Upper lobe of right lung (tissue), 1 donor: ENCODE results near the gene CCNB2. TPM values are rescaled to one million over a fixed set of nuclear protein-coding genes. Genes with fewer than 3 reads are reported as not detected.

Experiments
- ATAC-seq: fragments of 200-7000 bp; cut with Tn5 transposase; one replicate; pipeline ENCODE4 v1.9.1; 2020; ENCODE audit warnings: mild to moderate bottlenecking, moderate library complexity
- DNase-seq: peaks from one replicate; pipeline ENCODE4 v3.0.0-alpha.2; 2020
- H3K27ac ChIP-seq: fragments of 200-600 bp; one replicate; pipeline ENCODE4 v1.8.0; 2022
- H3K27me3 ChIP-seq: fragments of 200-600 bp; one replicate; pipeline ENCODE4 v1.8.0; 2022; ENCODE audit warnings: mild to moderate bottlenecking
- H3K36me3 ChIP-seq: fragments of 200-600 bp; one replicate; pipeline ENCODE4 v1.8.0; 2022
- H3K4me1 ChIP-seq: fragments of 200-600 bp; one replicate; pipeline ENCODE4 v1.8.0; 2022
- H3K4me3 ChIP-seq: fragments of 200-600 bp; one replicate; pipeline ENCODE4 v1.8.0; 2022; ENCODE audit warnings: mild to moderate bottlenecking
- H3K9me3 ChIP-seq: fragments of 200-600 bp; one replicate; pipeline ENCODE4 v1.8.0; 2022
- intact Hi-C: fragments of 100-400 bp; cut with DNase I; formaldehyde crosslinking; loops from one replicate; pipeline ENCODE4 v1.11.0; 2022
- microRNA-seq: library from miRNA; unstranded; fragments of <30 nt; microRNA quantifications from one replicate; pipeline ENCODE4 v1.2.0, GENCODE V29; 2020; ENCODE audit warnings: borderline microRNAs expressed
- total RNA-seq: library from RNA; stranded (reverse); fragmentation: NEBNext Ultra II Directional; extraction: Animal tissue kit (Norgen Biotek cat#: 25700); gene quantifications from one replicate; pipeline ENCODE4 v1.2.1, GENCODE V29; 2021
- TF ChIP-seq, protein P1 (sequence below): fragments of 200-600 bp; IDR thresholded peaks from one replicate; pipeline ENCODE4 v1.8.0; 2022; ENCODE audit warnings: antibody characterized with exemption
- donor health status: DM: no; HTN: yes; CAD: no; lungs with severe emphysema.

The CCNB2 gene
- total RNA-seq, 1 donor from 2014 or later = 1.7 TPM

DNA sequence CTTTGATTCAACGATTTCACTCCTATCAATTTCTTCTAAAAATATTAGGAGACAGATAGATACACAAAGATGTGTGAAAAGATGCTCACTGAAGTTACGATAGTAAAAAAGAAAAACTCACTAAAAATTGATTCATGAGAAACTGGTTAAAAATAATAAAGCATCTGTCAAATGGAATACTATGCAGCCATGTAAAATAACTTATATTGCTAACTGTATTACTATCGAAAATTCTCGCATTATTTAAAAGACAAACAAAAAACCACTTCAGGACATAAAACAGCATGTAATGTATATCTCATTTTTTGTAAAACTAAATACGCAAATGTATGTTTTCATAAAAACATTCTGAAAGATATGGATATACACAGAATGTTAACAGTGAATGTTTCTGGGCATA, 68.2 kb downstream of the CCNB2 start:
- TF ChIP-seq, protein P1, sequence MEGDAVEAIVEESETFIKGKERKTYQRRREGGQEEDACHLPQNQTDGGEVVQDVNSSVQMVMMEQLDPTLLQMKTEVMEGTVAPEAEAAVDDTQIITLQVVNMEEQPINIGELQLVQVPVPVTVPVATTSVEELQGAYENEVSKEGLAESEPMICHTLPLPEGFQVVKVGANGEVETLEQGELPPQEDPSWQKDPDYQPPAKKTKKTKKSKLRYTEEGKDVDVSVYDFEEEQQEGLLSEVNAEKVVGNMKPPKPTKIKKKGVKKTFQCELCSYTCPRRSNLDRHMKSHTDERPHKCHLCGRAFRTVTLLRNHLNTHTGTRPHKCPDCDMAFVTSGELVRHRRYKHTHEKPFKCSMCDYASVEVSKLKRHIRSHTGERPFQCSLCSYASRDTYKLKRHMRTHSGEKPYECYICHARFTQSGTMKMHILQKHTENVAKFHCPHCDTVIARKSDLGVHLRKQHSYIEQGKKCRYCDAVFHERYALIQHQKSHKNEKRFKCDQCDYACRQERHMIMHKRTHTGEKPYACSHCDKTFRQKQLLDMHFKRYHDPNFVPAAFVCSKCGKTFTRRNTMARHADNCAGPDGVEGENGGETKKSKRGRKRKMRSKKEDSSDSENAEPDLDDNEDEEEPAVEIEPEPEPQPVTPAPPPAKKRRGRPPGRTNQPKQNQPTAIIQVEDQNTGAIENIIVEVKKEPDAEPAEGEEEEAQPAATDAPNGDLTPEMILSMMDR = no peak
- Histone ChIP-seq H3K27me3 (no peaks in the 10 kb centered on the region), H3K9me3 (no peaks in the 10 kb centered on the region), H3K4me3 (no peak overlapping the region), H3K36me3 (peaks cover 10% of the 10 kb centered on the region), H3K4me1 (peaks cover 14% of the 10 kb centered on the region), H3K27ac (no peak overlapping the region)
- intact Hi-C loops = no loop called here
- no peak for DNase-seq
- no peak for ATAC-seq

GRCh38 chr15:59174151-59174834, 69.3 kb downstream of the CCNB2 start:
- intact Hi-C loops = no loop called here
- H3K4me3 ChIP-seq = no peak overlapping the region
- no peaks in the 10 kb centered on the region for H3K27me3 ChIP-seq
- no peaks in the 10 kb centered on the region for H3K9me3 ChIP-seq
- DNase-seq (peak; percentile 53), ATAC-seq (peak; percentile 47)
- TF ChIP-seq, protein P1 = no peak
- H3K4me1 ChIP-seq = peaks cover 14% of the 10 kb centered on the region
- peaks cover 10% of the 10 kb centered on the region for H3K36me3 ChIP-seq
- peak overlapping the region; percentile 56 for H3K27ac ChIP-seq

Small RNAs within 50 kb of the gene (microRNA-seq; reads per million reads assigned to microRNA genes)
- gene MIR2116 = 1.7 reads per million, percentile 3 among the genes with 10 or more reads in this experiment

Other genes starting within 250 kb of the CCNB2 start
- gene SLTM, start 171.5 kb upstream of the CCNB2 start, total RNA-seq = 84.0 TPM
- gene RNF111, start 117.5 kb upstream of the CCNB2 start, total RNA-seq = 35.3 TPM
- not detected for gene LDHAL6B, start 101.7 kb downstream of the CCNB2 start, total RNA-seq